ENCODE data around the gene PTPN3. TPM values are rescaled to one million over a fixed set of nuclear protein-coding genes. Genes with fewer than 3 reads are reported as not detected.
A peak's percentile ranks its signal among the peaks of the same experiment; 100 is the strongest.
"Not testable (repeated sequence)": the region's sequence is repeated elsewhere in the genome, so short reads cannot be mapped to it uniquely, and the experiment has no call there.

PTPN3 gene
- total RNA-seq, 1 donor from 2014 or later = 5.3 TPM

DNA sequence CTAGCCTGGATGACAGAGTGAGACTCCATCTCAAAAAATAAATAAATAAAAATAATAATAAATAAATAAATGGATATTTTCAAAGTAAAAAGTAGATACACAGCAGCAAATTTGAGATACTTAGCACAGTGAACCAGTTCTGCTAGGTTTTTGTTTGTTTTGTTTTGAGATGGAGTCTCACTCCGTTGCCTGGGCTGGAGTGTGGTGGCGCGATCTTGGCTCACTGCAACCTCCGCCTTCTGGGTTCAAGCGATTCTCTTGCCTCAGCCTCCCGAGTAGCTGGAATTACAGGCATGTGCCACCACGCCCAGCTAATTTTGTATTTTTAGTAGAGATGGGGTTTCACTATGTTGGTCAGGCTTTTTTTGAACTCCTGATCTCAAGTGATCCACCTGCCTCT, 157.1 kb downstream of the PTPN3 start:
- DNase-seq = not testable (repeated sequence)

DNA sequence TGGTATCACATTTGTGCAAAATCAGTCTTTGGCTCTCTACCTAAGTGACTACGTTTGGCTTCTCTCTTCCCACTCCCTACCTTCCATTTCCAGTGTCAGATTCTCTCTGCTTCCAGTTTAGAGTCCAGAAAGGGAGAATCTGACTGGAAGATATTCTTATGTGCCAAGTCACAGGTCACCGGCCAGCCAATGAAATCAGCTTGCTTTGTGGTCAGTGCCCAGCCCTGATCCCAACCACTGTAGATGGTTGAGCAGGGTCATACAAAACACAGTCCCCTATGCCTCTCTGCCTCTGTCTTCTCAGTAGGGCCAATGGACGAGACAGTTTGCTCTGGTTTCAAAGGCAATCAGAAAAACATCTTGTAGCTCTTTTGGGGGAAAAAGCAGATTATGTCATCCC, 161.7 kb downstream of the PTPN3 start:
- DNase-seq = no peak

DNA sequence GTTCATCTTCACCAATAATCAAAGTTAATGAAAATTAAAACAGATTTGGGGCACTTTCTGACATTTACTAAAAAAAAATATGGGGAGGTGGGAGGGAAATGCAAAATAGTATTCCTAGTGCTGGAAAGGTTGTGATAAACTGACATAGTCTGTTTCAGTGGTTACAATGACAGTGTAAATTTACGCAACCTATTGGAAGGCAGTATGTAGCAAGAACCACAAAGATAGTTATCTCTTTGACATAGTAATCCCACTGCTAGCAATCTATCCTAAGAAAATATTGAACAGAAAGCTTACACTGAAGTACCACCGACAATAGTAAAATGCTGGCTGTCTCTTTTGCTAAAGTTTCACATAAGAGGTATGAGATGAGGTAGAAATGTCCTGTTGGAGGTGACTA, 162.2 kb downstream of the PTPN3 start:
- no peak for DNase-seq

DNA sequence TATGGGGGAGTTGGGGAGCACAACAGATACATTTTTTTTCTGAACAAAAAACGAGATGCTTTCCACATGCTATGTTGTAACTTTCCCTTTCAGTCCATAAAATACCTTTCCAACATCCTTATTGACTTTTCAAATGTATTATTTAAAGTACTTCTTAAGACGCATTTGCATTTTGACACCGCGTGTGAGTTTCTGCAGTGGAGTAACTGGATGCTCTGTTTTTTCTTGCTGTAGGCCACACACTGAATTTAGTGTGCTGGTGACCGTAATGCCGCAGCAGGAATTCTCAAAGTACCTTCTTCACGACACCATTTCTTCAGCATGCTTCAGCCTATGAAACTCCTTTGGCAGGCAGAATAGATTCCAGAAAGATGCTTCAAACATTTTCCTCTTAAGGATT, 163.0 kb downstream of the PTPN3 start:
- no peak for DNase-seq

DNA sequence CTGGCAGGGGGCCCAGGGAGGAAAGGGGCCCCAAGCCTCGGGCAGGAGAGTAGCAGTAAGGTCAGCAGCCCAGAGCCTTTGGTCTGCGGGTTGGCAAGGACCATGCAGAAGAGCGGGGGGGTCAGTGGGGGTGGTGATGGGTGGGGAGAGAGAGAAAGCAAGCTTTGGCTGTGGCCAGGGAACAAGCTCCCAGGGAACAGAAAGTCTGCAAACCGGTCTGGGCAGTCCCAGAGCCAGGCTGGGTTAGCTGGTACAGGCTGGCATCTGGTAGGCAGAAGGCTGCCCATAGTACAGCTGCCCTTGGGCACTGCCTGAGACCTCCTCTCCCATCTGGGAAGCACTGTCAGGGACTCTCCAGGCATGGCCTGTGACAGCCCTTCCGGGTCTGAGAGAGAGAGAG, 166.8 kb downstream of the PTPN3 start:
- DNase-seq = peak; percentile 36

DNA sequence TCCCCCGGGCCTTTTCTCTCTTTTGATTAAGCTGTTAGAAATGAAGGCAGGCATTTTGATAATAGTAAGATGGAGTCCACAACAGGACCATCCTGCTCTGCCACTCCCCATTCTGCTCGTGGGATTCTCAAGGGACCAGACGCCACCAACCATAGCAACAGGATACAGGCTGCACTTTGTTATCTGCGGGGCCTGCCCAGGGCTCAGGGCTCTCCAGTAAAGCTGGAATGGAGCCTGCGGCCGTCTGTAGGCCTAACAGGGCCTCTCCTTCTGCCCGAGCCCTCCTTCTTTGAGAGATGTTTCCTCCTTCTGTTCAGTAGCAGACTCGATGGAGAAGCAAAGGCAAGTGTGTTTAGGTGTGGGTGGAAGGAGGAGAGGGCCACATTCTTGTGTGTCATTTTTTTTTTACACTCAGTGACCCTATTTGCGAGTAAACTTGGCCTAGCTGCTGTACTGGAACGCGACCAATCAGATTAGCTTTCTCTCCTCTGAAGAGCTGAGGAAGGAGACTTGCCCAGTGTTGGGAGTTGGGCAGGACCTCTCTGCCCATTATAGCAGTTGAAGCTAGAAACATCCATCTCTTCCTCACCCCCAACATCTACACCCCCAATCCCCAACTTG, 168.4 kb downstream of the PTPN3 start:
- no peak for DNase-seq

DNA sequence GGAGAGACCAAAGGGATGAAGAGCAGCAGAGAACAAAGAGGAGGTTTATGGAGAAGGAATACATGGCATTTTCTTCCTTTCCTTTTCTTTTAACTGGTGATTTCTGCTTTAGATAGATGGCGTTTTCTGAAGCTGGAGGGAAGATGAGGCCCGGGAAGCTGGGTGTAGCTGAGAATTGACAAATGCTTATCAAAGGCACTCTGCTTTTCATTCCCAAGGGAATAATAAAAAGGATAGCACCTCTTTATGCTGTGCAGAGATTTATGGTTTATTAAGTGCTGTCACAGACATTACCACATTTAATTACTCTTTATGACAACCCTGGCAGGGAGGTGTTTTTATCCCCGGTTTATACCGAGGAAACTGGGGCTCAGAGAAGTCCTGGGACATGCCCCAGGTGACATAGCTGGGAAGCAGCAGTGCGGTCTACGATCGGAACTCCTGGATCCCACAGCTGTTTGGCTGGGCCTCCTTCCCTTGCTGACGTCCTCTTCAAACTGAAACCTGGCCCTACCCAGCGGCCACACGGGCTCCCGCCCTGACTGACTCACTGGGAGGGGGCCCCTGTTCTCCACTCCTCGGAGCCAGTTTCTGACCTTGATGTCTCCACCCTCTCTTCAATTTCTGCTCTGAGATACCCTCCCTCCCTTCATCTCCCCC, 169.0 kb downstream of the PTPN3 start:
- no peak for DNase-seq

Small RNA genes lying within 50 kb of the gene (small RNA-seq; reads per million reads assigned to genes)
- not detected for gene MIR3927

Other genes with a start within 250 kb of the PTPN3 start
- 3.7 TPM for gene EPB41L4B, start 177.2 kb downstream of the PTPN3 start, total RNA-seq

Measured in occipital lobe (tissue), 3 donors.